ENCODE measurements around the gene UGT1A7. TPM values are rescaled to one million over a fixed set of nuclear protein-coding genes. Genes with fewer than 3 reads are reported as not detected.
"Not testable (repeated sequence)": the region's sequence is repeated elsewhere in the genome, so short reads cannot be mapped to it uniquely, and the experiment has no call there.

Gene UGT1A7
- total RNA-seq (2022) (not detected in 2 replicates), Bru-seq, nascent RNA (not detected), BruChase-seq, experiment 1, labeled RNA remaining after a 6-hour chase (not detected), BruChase-seq, experiment 2, labeled RNA remaining after a 2-hour chase (not detected)
- long read RNA-seq = 0 reads

GRCh38 chr2:233681521-233682099 is at the start of gene UGT1A7:
Gene UGT1A7 (plus strand): TSS chr2:233681901. CDS start chr2:233681938, 37 bp downstream.
- Mint-ChIP-seq H3K36me3 (ENCODE audit: insufficient read depth, unreplicated experiment) (no peaks in the 10 kb centered on the region), H3K4me3 (ENCODE audit: unreplicated experiment) (no peak within 1 kb of the TSS), H3K4me1 (ENCODE audit: insufficient read depth, unreplicated experiment) (no peaks in the 10 kb centered on the region), H3K9me3 (ENCODE audit: unreplicated experiment) (no peaks in the 10 kb centered on the region), H3K27me3 (ENCODE audit: insufficient read depth, unreplicated experiment) (no peaks in the 10 kb centered on the region), H3K27ac (ENCODE audit: low read depth, unreplicated experiment) (no peak within 1 kb of the TSS)
- no peak for TF ChIP-seq CTCF (IDR thresholded peaks at IDR 0.05; ENCODE audit: unreplicated experiment)
- peak; percentile 30 for DNase-seq (ENCODE audit: unreplicated experiment)
- intact Hi-C loops (cut with micrococcal nuclease) = no loop called here
- POLR2A ChIA-PET = interaction anchor here (0.6 to 3.8 kb wide), 8 partner anchors 10 to 896 kb away, joined by 3 to 67 read pairs (median 3); partner anchors contain the start of genes UGT1A6 and USP40
- CTCF ChIA-PET = interaction anchor here (0.6 kb wide), 1 partner anchor 10 kb away, joined by 3 read pairs; the partner anchor contains the start of gene UGT1A9
- no TSS peak for BruUV-seq (replicated peaks)

DNA sequence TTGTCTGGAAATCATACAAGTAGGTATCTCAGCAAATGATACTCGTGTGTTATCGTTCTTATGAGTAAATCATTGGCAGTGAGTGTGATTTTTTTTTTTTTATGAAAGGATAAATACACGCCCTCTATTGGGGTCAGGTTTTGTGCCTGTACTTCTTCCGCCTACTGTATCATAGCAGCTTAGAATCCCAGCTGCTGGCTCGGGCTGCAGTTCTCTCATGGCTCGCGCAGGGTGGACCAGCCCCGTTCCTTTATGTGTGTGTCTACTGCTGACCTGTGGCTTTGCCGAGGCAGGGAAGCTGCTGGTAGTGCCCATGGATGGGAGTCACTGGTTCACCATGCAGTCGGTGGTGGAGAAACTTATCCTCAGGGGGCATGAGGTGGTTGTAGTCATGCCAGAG is 45.4 kb upstream of the UGT1A7 start, which contains the start of gene UGT1A10:
Gene UGT1A10 (plus strand): TSS at position 143 of the 400 bp plus-strand sequence. CDS start 75 bp downstream, at position 218.
- H3K36me3 Mint-ChIP-seq (ENCODE audit: insufficient read depth, unreplicated experiment); intact Hi-C loops (cut with micrococcal nuclease); POLR2A ChIA-PET; BruUV-seq (replicated peaks); H3K4me1 Mint-ChIP-seq (ENCODE audit: insufficient read depth, unreplicated experiment); H3K9me3 Mint-ChIP-seq (ENCODE audit: unreplicated experiment); H3K4me3 Mint-ChIP-seq (ENCODE audit: unreplicated experiment); DNase-seq (ENCODE audit: unreplicated experiment); CTCF ChIA-PET; H3K27ac Mint-ChIP-seq (ENCODE audit: low read depth, unreplicated experiment): not testable (repeated sequence)
- peaks cover 11% of the 10 kb centered on the region for H3K27me3 Mint-ChIP-seq (ENCODE audit: insufficient read depth, unreplicated experiment)

- Mint-ChIP-seq H3K4me1 (ENCODE audit: insufficient read depth, unreplicated experiment) (no peaks in the 10 kb centered on the region), H3K27me3 (ENCODE audit: insufficient read depth, unreplicated experiment) (peaks cover 4% of the 10 kb centered on the region)
Observed at GRCh38 chr2:233638836-233639235, 42.9 kb upstream of the UGT1A7 start.

DNA sequence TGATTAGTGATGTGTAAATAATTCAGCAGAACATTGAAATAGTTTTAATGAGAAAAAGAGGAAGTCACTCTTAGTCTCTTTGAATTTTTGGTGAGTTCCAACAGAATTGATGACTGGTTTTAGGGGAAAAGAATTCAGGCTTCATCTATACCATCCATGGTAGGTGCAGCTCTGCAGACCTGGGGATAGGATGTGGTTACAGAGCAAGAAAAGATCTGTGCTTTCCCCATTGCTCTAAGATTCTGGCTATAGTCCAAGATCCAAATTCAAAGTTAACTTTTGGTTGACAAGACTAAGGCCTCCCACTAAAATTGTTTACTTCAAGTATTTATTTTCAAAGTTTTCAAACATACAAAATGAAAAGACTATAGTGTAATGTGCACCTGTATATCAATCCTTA is 41.8 kb upstream of the UGT1A7 start:
- no peak overlapping the region for H3K4me3 Mint-ChIP-seq (ENCODE audit: unreplicated experiment)
- CTCF ChIA-PET = no interaction called here

More at GRCh38 chr2:233638836-233639235, 42.9 kb upstream of the UGT1A7 start:
- no TSS peak for BruUV-seq (replicated peaks)
- POLR2A ChIA-PET = no interaction called here
- H3K36me3 Mint-ChIP-seq (ENCODE audit: insufficient read depth, unreplicated experiment) = peaks cover 5% of the 10 kb centered on the region
- CTCF ChIA-PET = no interaction called here
- no peak overlapping the region for H3K27ac Mint-ChIP-seq (ENCODE audit: low read depth, unreplicated experiment)
- no peak for TF ChIP-seq CTCF (IDR thresholded peaks at IDR 0.05; ENCODE audit: unreplicated experiment)
- H3K4me3 Mint-ChIP-seq (ENCODE audit: unreplicated experiment) = no peak overlapping the region
- no peak for DNase-seq (ENCODE audit: unreplicated experiment)
- intact Hi-C loops (cut with micrococcal nuclease) = no loop called here
- peaks cover 2% of the 10 kb centered on the region for H3K9me3 Mint-ChIP-seq (ENCODE audit: unreplicated experiment)

More for the DNA sequence above, 41.8 kb upstream of the UGT1A7 start:
- no peak for DNase-seq (ENCODE audit: unreplicated experiment)
- no TSS peak for BruUV-seq (replicated peaks)
- no peak for TF ChIP-seq CTCF (IDR thresholded peaks at IDR 0.05; ENCODE audit: unreplicated experiment)
- no peaks in the 10 kb centered on the region for H3K4me1 Mint-ChIP-seq (ENCODE audit: insufficient read depth, unreplicated experiment)
- H3K27me3 Mint-ChIP-seq (ENCODE audit: insufficient read depth, unreplicated experiment) = no peaks in the 10 kb centered on the region
- no peaks in the 10 kb centered on the region for H3K9me3 Mint-ChIP-seq (ENCODE audit: unreplicated experiment)
- POLR2A ChIA-PET = no interaction called here
- intact Hi-C loops (cut with micrococcal nuclease) = no loop called here
- H3K36me3 Mint-ChIP-seq (ENCODE audit: insufficient read depth, unreplicated experiment) = peaks cover 5% of the 10 kb centered on the region
- no peak overlapping the region for H3K27ac Mint-ChIP-seq (ENCODE audit: low read depth, unreplicated experiment)
